ENCODE measurements around the gene USH1C. TPM values are rescaled to one million over a fixed set of nuclear protein-coding genes. Genes with fewer than 3 reads are reported as not detected.

The USH1C gene
- total and polyA plus RNA-seq, 3 donors from 2014 or later, result 1.2 to 3.7 (median 1.2) TPM

GRCh38 chr11:17533778-17534415, 10.3 kb downstream of the USH1C start:
- intact Hi-C loops (cut with DNase I; ENCODE audit: low total_unique reads), result no loop called here
- H3K36me3 ChIP-seq (ENCODE audit: low read depth, missing control alignments), result no peaks in the 10 kb centered on the region
- no peak overlapping the region for H3K4me3 ChIP-seq
- no peaks in the 10 kb centered on the region for H3K4me1 ChIP-seq
- WGBS, 2 donors, result 80 to 90% methylated on average over 8 to 11 of the region's 11 CpGs
- H3K9me3 ChIP-seq, result no peaks in the 10 kb centered on the region
- no peak for DNase-seq
- H3K27me3 ChIP-seq, result no peaks in the 10 kb centered on the region
- no peak for TF ChIP-seq POLR2A (IDR thresholded peaks at IDR 0.05)
- no peak for TF ChIP-seq CTCF (IDR thresholded peaks at IDR 0.05)
- no peak overlapping the region for H3K27ac ChIP-seq

- no peaks in the 10 kb centered on the region for H3K36me3 ChIP-seq (ENCODE audit: low read depth, missing control alignments)
- H3K27ac ChIP-seq, result no peak overlapping the region
- 88 to 96% methylated on average over 4 to 6 of the region's 6 CpGs for WGBS, 2 donors
- intact Hi-C loops (cut with DNase I; ENCODE audit: low total_unique reads), result no loop called here
- no peaks in the 10 kb centered on the region for H3K4me1 ChIP-seq
- H3K9me3 ChIP-seq, result no peaks in the 10 kb centered on the region
- H3K27me3 ChIP-seq, result no peaks in the 10 kb centered on the region
- TF ChIP-seq CTCF (IDR thresholded peaks at IDR 0.05), result no peak
- no peak for TF ChIP-seq POLR2A (IDR thresholded peaks at IDR 0.05)
- no peak for DNase-seq
- H3K4me3 ChIP-seq, result no peak overlapping the region
Observed at GRCh38 chr11:17533341-17533740, 10.9 kb downstream of the USH1C start.

DNA sequence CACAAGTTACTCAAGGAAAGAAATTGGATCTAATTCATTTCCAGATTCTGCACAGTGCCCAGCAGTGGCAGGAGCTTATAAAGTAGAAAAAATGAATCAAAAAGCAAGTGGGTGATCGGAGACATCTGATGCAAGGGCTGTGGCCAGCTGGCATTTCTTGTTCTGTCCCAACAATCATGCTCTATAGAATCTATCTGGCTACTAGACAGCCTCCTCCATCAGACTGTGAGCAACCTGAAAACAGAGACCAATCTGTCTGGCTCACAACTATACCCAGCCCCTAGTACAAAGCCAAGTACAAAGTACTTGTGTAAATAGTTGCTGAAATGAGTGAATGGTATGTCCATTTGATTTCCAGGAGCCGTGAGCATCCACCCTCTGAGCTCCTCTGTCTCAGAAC, 11.4 kb downstream of the USH1C start:
- no peak for DNase-seq
- no peak overlapping the region for H3K27ac ChIP-seq
- WGBS, 2 donors, result 91 to 96% methylated on average over 2 of the region's 2 CpGs
- no peaks in the 10 kb centered on the region for H3K9me3 ChIP-seq
- H3K27me3 ChIP-seq, result no peaks in the 10 kb centered on the region
- intact Hi-C loops (cut with DNase I; ENCODE audit: low total_unique reads), result no loop called here
- H3K36me3 ChIP-seq (ENCODE audit: low read depth, missing control alignments), result no peaks in the 10 kb centered on the region
- no peak overlapping the region for H3K4me3 ChIP-seq
- TF ChIP-seq CTCF (IDR thresholded peaks at IDR 0.05), result no peak
- no peak for TF ChIP-seq POLR2A (IDR thresholded peaks at IDR 0.05)
- H3K4me1 ChIP-seq, result no peaks in the 10 kb centered on the region

- WGBS, 2 donors, result 58 to 68% methylated on average over 5 to 6 of the region's 6 CpGs
Observed at GRCh38 chr11:17531636-17532113, 12.5 kb downstream of the USH1C start.

More at GRCh38 chr11:17531636-17532113, 12.5 kb downstream of the USH1C start:
- no peak overlapping the region for H3K27ac ChIP-seq
- intact Hi-C loops (cut with DNase I; ENCODE audit: low total_unique reads), result no loop called here
- H3K4me3 ChIP-seq, result no peak overlapping the region
- no peak for DNase-seq
- TF ChIP-seq POLR2A (IDR thresholded peaks at IDR 0.05) (no peak), CTCF (IDR thresholded peaks at IDR 0.05) (no peak)
- H3K4me1 ChIP-seq, result no peaks in the 10 kb centered on the region
- no peaks in the 10 kb centered on the region for H3K27me3 ChIP-seq
- no peaks in the 10 kb centered on the region for H3K9me3 ChIP-seq
- H3K36me3 ChIP-seq (ENCODE audit: low read depth, missing control alignments), result no peaks in the 10 kb centered on the region

Data from testis (tissue), 3 donors.